ENCODE measurements around the gene COPG1. TPM values are rescaled to one million over a fixed set of nuclear protein-coding genes. Genes with fewer than 3 reads are reported as not detected.

COPG1 gene
- total and polyA plus RNA-seq, 10 of the 15 experiments (the other 5 are each of a cell fraction or from before 2014, with no cell fraction given): 54.8 to 143 (median 91.2) TPM

GRCh38 chr3:129233538-129233937, 15.9 kb upstream of the COPG1 start (continued):
- no peak for TF ChIP-seq ZZZ3 (IDR thresholded peaks at IDR 0.05; ENCODE audit: control insufficient read depth, insufficient read length, low read depth)
- no peak for TF ChIP-seq NFXL1 (IDR thresholded peaks at IDR 0.05; ENCODE audit: borderline replicate concordance)
- TF ChIP-seq CHD2 (IDR thresholded peaks at IDR 0.05; ENCODE audit: borderline replicate concordance, low read depth, low read length): no peak
- TF ChIP-seq CEBPB (IDR thresholded peaks at IDR 0.05; ENCODE audit: borderline replicate concordance in 1 of 2, low read depth in 2 of 2, low read length in 2 of 2): no peak
- no peak for TF ChIP-seq RBBP5 (conservative IDR thresholded peaks at IDR 0.05)
- no peak for TF ChIP-seq STAT1 (conservative IDR thresholded peaks at IDR 0.05)
- TF ChIP-seq RFX5 (IDR thresholded peaks at IDR 0.05; ENCODE audit: low read depth, low read length): no peak
- no peak for TF ChIP-seq TCF7 (IDR thresholded peaks at IDR 0.05; ENCODE audit: borderline replicate concordance)
- no peak for TF ChIP-seq JUNB (IDR thresholded peaks at IDR 0.05)
- TF ChIP-seq WRNIP1 (IDR thresholded peaks at IDR 0.05; ENCODE audit: borderline replicate concordance, low read depth, low read length): no peak
- no peak for TF ChIP-seq SREBF1 (IDR thresholded peaks at IDR 0.05; ENCODE audit: low read length)
- TF ChIP-seq MTA3 (IDR thresholded peaks at IDR 0.05; ENCODE audit: borderline replicate concordance, low read length): no peak
- TF ChIP-seq NBN (IDR thresholded peaks at IDR 0.05): peak; percentile 68; the same call in 1 of the 2 replicates
- TF ChIP-seq NFYA (IDR thresholded peaks at IDR 0.05; ENCODE audit: borderline replicate concordance, low read depth, low read length): no peak
- TF ChIP-seq, protein P1, sequence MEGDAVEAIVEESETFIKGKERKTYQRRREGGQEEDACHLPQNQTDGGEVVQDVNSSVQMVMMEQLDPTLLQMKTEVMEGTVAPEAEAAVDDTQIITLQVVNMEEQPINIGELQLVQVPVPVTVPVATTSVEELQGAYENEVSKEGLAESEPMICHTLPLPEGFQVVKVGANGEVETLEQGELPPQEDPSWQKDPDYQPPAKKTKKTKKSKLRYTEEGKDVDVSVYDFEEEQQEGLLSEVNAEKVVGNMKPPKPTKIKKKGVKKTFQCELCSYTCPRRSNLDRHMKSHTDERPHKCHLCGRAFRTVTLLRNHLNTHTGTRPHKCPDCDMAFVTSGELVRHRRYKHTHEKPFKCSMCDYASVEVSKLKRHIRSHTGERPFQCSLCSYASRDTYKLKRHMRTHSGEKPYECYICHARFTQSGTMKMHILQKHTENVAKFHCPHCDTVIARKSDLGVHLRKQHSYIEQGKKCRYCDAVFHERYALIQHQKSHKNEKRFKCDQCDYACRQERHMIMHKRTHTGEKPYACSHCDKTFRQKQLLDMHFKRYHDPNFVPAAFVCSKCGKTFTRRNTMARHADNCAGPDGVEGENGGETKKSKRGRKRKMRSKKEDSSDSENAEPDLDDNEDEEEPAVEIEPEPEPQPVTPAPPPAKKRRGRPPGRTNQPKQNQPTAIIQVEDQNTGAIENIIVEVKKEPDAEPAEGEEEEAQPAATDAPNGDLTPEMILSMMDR (IDR thresholded peaks at IDR 0.05 in 2 of 3, conservative IDR thresholded peaks at IDR 0.05 in 1 of 3; ENCODE audit: control insufficient read depth in 2 of 3, extremely low read depth in 1 of 3, insufficient read depth in 1 of 3, low read depth in 3 of 3, low read length in 3 of 3): no peak
- TF ChIP-seq, protein P2, sequence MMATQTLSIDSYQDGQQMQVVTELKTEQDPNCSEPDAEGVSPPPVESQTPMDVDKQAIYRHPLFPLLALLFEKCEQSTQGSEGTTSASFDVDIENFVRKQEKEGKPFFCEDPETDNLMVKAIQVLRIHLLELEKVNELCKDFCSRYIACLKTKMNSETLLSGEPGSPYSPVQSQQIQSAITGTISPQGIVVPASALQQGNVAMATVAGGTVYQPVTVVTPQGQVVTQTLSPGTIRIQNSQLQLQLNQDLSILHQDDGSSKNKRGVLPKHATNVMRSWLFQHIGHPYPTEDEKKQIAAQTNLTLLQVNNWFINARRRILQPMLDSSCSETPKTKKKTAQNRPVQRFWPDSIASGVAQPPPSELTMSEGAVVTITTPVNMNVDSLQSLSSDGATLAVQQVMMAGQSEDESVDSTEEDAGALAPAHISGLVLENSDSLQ (IDR thresholded peaks at IDR 0.05): no peak; the same call in 1 of the 2 replicates
- TF ChIP-seq NFYB (IDR thresholded peaks at IDR 0.05; ENCODE audit: insufficient read depth, low read depth, low read length): no peak; the same call in 1 of the 2 replicates
- TF ChIP-seq BHLHE40 (IDR thresholded peaks at IDR 0.05; ENCODE audit: borderline replicate concordance in 1 of 2, low read depth in 2 of 2, low read length in 1 of 2): peak; percentile 91 to 94
- TF ChIP-seq YBX1 (IDR thresholded peaks at IDR 0.05): no peak
- peak in 1 of 2 experiments; percentile 52; a peak in 1 of 4 replicates for TF ChIP-seq EP300 (IDR thresholded peaks at IDR 0.05; ENCODE audit: borderline replicate concordance in 1 of 2, control insufficient read depth in 1 of 2, low read depth in 2 of 2, low read length in 2 of 2)
- TF ChIP-seq, protein P3, sequence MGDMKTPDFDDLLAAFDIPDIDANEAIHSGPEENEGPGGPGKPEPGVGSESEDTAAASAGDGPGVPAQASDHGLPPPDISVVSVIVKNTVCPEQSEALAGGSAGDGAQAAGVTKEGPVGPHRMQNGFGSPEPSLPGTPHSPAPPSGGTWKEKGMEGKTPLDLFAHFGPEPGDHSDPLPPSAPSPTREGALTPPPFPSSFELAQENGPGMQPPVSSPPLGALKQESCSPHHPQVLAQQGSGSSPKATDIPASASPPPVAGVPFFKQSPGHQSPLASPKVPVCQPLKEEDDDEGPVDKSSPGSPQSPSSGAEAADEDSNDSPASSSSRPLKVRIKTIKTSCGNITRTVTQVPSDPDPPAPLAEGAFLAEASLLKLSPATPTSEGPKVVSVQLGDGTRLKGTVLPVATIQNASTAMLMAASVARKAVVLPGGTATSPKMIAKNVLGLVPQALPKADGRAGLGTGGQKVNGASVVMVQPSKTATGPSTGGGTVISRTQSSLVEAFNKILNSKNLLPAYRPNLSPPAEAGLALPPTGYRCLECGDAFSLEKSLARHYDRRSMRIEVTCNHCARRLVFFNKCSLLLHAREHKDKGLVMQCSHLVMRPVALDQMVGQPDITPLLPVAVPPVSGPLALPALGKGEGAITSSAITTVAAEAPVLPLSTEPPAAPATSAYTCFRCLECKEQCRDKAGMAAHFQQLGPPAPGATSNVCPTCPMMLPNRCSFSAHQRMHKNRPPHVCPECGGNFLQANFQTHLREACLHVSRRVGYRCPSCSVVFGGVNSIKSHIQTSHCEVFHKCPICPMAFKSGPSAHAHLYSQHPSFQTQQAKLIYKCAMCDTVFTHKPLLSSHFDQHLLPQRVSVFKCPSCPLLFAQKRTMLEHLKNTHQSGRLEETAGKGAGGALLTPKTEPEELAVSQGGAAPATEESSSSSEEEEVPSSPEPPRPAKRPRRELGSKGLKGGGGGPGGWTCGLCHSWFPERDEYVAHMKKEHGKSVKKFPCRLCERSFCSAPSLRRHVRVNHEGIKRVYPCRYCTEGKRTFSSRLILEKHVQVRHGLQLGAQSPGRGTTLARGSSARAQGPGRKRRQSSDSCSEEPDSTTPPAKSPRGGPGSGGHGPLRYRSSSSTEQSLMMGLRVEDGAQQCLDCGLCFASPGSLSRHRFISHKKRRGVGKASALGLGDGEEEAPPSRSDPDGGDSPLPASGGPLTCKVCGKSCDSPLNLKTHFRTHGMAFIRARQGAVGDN (IDR thresholded peaks at IDR 0.05): no peak
- TF ChIP-seq RCOR1 (conservative IDR thresholded peaks at IDR 0.05; ENCODE audit: low read depth, low read length): peak; percentile 92
